Cardiac fibroblast (primary cell): ENCODE measurements around the gene TPPP2.
"Not testable (repeated sequence)": the region's sequence is repeated elsewhere in the genome, so short reads cannot be mapped to it uniquely, and the experiment has no call there.

Experiments
- DNase-seq, 2 donors: peaks; one replicate each; pipeline versions ENCODE4 v3.0.0 to v3.0.0-alpha.2; 2010; ENCODE audit warnings: low read depth in 2 of 2
- H3K4me3 ChIP-seq, 2 donors: replicated peaks in 1 of 2; 1 replicate in 1 of 2; 2 replicates in 1 of 2; pipeline ENCODE4 v1.5.1; 2011; ENCODE audit warnings: low read depth in 2 of 2, low read length in 2 of 2, mild to moderate bottlenecking in 2 of 2, moderate library complexity in 1 of 2
- TF ChIP-seq, protein P1 (sequence below): IDR thresholded peaks from one replicate; pipeline ENCODE4 v1.5.1; 2011; ENCODE audit warnings: low read depth, mild to moderate bottlenecking, low read length, inconsistent platforms

TPPP2 gene

GRCh38 chr14:20999591-20999990 lies 30.4 kb upstream of the TPPP2 start:
- TF ChIP-seq, protein P1, sequence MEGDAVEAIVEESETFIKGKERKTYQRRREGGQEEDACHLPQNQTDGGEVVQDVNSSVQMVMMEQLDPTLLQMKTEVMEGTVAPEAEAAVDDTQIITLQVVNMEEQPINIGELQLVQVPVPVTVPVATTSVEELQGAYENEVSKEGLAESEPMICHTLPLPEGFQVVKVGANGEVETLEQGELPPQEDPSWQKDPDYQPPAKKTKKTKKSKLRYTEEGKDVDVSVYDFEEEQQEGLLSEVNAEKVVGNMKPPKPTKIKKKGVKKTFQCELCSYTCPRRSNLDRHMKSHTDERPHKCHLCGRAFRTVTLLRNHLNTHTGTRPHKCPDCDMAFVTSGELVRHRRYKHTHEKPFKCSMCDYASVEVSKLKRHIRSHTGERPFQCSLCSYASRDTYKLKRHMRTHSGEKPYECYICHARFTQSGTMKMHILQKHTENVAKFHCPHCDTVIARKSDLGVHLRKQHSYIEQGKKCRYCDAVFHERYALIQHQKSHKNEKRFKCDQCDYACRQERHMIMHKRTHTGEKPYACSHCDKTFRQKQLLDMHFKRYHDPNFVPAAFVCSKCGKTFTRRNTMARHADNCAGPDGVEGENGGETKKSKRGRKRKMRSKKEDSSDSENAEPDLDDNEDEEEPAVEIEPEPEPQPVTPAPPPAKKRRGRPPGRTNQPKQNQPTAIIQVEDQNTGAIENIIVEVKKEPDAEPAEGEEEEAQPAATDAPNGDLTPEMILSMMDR: no peak
- no peak for DNase-seq
- H3K4me3 ChIP-seq: no peak overlapping the region

GRCh38 chr14:21001218-21001617 lies 28.8 kb upstream of the TPPP2 start:
- H3K4me3 ChIP-seq: no peak overlapping the region
- TF ChIP-seq, protein P1: no peak

GRCh38 chr14:21003788-21004346 lies 26.1 kb upstream of the TPPP2 start:
- TF ChIP-seq, protein P1: no peak
- no peak overlapping the region for H3K4me3 ChIP-seq
- no peak for DNase-seq

More at GRCh38 chr14:21001218-21001617, 28.8 kb upstream of the TPPP2 start:
- no peak for DNase-seq

DNA sequence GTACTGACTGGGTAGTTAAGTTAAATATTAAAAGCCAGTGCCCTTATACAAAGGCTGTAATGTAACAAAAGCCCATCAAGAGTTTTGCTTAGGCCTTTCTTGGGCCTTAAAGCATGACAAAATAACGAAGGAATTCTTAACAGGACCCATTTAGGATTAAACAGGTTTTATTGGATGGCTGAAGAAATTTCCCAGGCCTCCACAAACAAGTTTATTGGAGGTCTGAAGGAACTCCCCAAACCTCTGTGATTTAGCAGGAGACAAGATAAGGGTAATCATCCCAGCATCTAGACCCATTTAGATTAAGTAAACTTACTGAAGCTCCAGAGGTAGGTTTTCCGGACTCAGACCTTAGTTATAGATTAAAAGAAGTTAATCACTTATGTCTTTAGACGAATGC lies 20.3 kb upstream of the TPPP2 start:
- not testable (repeated sequence) for DNase-seq, H3K4me3 ChIP-seq

- TF ChIP-seq, protein P1: no peak
- no peak overlapping the region for H3K4me3 ChIP-seq
- no peak for DNase-seq
Observed at GRCh38 chr14:21011136-21011535, 18.9 kb upstream of the TPPP2 start.

DNA sequence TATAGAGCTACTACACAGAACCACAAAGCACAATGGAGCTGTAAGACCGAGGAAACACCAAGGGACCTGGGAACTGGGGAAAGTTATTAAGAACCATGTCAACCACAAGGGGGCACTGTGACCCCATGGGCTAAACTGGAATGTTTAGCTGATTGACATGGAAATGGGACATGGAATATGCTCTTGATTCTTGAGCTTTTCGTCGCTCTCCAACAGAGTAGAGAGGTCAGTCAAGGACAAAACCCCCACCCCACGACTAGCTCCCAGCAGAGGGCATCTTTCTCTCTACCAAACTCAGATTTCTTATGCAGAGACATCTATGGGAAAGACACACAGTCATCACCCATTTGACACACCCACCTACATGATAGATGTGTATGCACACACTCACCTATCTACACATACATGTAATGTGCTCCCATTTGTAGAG lies 15.2 kb upstream of the TPPP2 start:
- TF ChIP-seq, protein P1: peak; percentile 91
- peak; percentile 90 to 91 for DNase-seq
- no peak overlapping the region for H3K4me3 ChIP-seq

- no peak overlapping the region for H3K4me3 ChIP-seq
- TF ChIP-seq, protein P1: no peak
Observed at GRCh38 chr14:21015312-21015711, 14.7 kb upstream of the TPPP2 start.

More at GRCh38 chr14:21015312-21015711, 14.7 kb upstream of the TPPP2 start:
- DNase-seq: no peak
